Measurements from ENCODE around the gene HAPLN2.
"Not testable (repeated sequence)": the region's sequence is repeated elsewhere in the genome, so short reads cannot be mapped to it uniquely, and the experiment has no call there.

The HAPLN2 gene

GRCh38 chr1:156619582-156619955, 354 bp downstream of the HAPLN2 start:
- no peak overlapping the region for H3K4me3 Mint-ChIP-seq
- no peaks in the 10 kb centered on the region for H3K9me3 Mint-ChIP-seq
- H3K36me3 Mint-ChIP-seq (ENCODE audit: low read depth) = no peaks in the 10 kb centered on the region
- H3K4me1 Mint-ChIP-seq (ENCODE audit: low read depth) = peaks cover 4% of the 10 kb centered on the region
- H3K27ac Mint-ChIP-seq = no peak overlapping the region
- peaks cover 63% of the 10 kb centered on the region for H3K27me3 Mint-ChIP-seq (ENCODE audit: low read depth)
- no peak for DNase-seq (ENCODE audit: low spot score)

- Mint-ChIP-seq H3K27ac (no peak overlapping the region), H3K9me3 (no peaks in the 10 kb centered on the region), H3K36me3 (ENCODE audit: low read depth) (no peaks in the 10 kb centered on the region), H3K27me3 (ENCODE audit: low read depth) (peaks cover 68% of the 10 kb centered on the region), H3K4me1 (ENCODE audit: low read depth) (peaks cover 8% of the 10 kb centered on the region), H3K4me3 (no peak overlapping the region)
- no peak for DNase-seq (ENCODE audit: low spot score)
Observed at GRCh38 chr1:156622581-156623297, 3.5 kb downstream of the HAPLN2 start.

- peak; percentile 38 for DNase-seq (ENCODE audit: low spot score)
- Mint-ChIP-seq H3K27ac (no peak overlapping the region), H3K27me3 (ENCODE audit: low read depth) (peaks cover 65% of the 10 kb centered on the region), H3K4me1 (ENCODE audit: low read depth) (peaks cover 8% of the 10 kb centered on the region), H3K36me3 (ENCODE audit: low read depth) (no peaks in the 10 kb centered on the region), H3K9me3 (no peaks in the 10 kb centered on the region), H3K4me3 (peak overlapping the region; percentile 52)
Observed at GRCh38 chr1:156623946-156624813, 5.0 kb downstream of the HAPLN2 start.

GRCh38 chr1:156624814-156625435, 5.7 kb downstream of the HAPLN2 start:
- Mint-ChIP-seq H3K9me3 (no peaks in the 10 kb centered on the region), H3K27ac (no peak overlapping the region), H3K36me3 (ENCODE audit: low read depth) (no peaks in the 10 kb centered on the region), H3K27me3 (ENCODE audit: low read depth) (peaks cover 64% of the 10 kb centered on the region), H3K4me3 (peak overlapping the region; percentile 52), H3K4me1 (ENCODE audit: low read depth) (peaks cover 8% of the 10 kb centered on the region)
- DNase-seq (ENCODE audit: low spot score) = no peak

- H3K4me3 Mint-ChIP-seq = peak overlapping the region; percentile 63
- H3K4me1 Mint-ChIP-seq (ENCODE audit: low read depth) = peaks cover 8% of the 10 kb centered on the region
- H3K9me3 Mint-ChIP-seq = no peaks in the 10 kb centered on the region
- no peak overlapping the region for H3K27ac Mint-ChIP-seq
- H3K27me3 Mint-ChIP-seq (ENCODE audit: low read depth) = peaks cover 60% of the 10 kb centered on the region
- H3K36me3 Mint-ChIP-seq (ENCODE audit: low read depth) = no peaks in the 10 kb centered on the region
- DNase-seq (ENCODE audit: low spot score) = peak; percentile 35
Observed at GRCh38 chr1:156625436-156626078, 6.3 kb downstream of the HAPLN2 start.

- Mint-ChIP-seq H3K4me3 (no peak overlapping the region), H3K4me1 (ENCODE audit: low read depth) (peaks cover 8% of the 10 kb centered on the region), H3K36me3 (ENCODE audit: low read depth) (no peaks in the 10 kb centered on the region), H3K9me3 (no peaks in the 10 kb centered on the region), H3K27me3 (ENCODE audit: low read depth) (peaks cover 61% of the 10 kb centered on the region), H3K27ac (no peak overlapping the region)
- DNase-seq (ENCODE audit: low spot score) = no peak
Observed at GRCh38 chr1:156626079-156626438, 6.8 kb downstream of the HAPLN2 start.

- DNase-seq (ENCODE audit: low spot score) = peak; percentile 20
- peaks cover 64% of the 10 kb centered on the region for H3K27me3 Mint-ChIP-seq (ENCODE audit: low read depth)
- H3K4me1 Mint-ChIP-seq (ENCODE audit: low read depth) = peaks cover 8% of the 10 kb centered on the region
- H3K27ac Mint-ChIP-seq = no peak overlapping the region
- H3K4me3 Mint-ChIP-seq = no peak overlapping the region
- no peaks in the 10 kb centered on the region for H3K36me3 Mint-ChIP-seq (ENCODE audit: low read depth)
- H3K9me3 Mint-ChIP-seq = no peaks in the 10 kb centered on the region
Observed at GRCh38 chr1:156627313-156627880, 8.2 kb downstream of the HAPLN2 start.

- peaks cover 63% of the 10 kb centered on the region for H3K27me3 Mint-ChIP-seq (ENCODE audit: low read depth)
- no peak for DNase-seq (ENCODE audit: low spot score)
Observed at GRCh38 chr1:156629823-156630449, 10.7 kb downstream of the HAPLN2 start.

GRCh38 chr1:156631152-156631551, 11.9 kb downstream of the HAPLN2 start:
- H3K9me3 Mint-ChIP-seq; H3K4me3 Mint-ChIP-seq; DNase-seq (ENCODE audit: low spot score); H3K36me3 Mint-ChIP-seq (ENCODE audit: low read depth); H3K27ac Mint-ChIP-seq; H3K4me1 Mint-ChIP-seq (ENCODE audit: low read depth): not testable (repeated sequence)
- peaks cover 58% of the 10 kb centered on the region for H3K27me3 Mint-ChIP-seq (ENCODE audit: low read depth)

More at GRCh38 chr1:156629823-156630449, 10.7 kb downstream of the HAPLN2 start:
- Mint-ChIP-seq H3K27ac (no peak overlapping the region), H3K9me3 (no peaks in the 10 kb centered on the region), H3K4me1 (ENCODE audit: low read depth) (peaks cover 5% of the 10 kb centered on the region), H3K4me3 (no peak overlapping the region), H3K36me3 (ENCODE audit: low read depth) (no peaks in the 10 kb centered on the region)

- peaks cover 59% of the 10 kb centered on the region for H3K27me3 Mint-ChIP-seq (ENCODE audit: low read depth)
- H3K4me3 Mint-ChIP-seq = no peak overlapping the region
- no peak overlapping the region for H3K27ac Mint-ChIP-seq
- no peaks in the 10 kb centered on the region for H3K9me3 Mint-ChIP-seq
- DNase-seq (ENCODE audit: low spot score) = no peak
- no peaks in the 10 kb centered on the region for H3K36me3 Mint-ChIP-seq (ENCODE audit: low read depth)
- H3K4me1 Mint-ChIP-seq (ENCODE audit: low read depth) = no peaks in the 10 kb centered on the region
Observed at GRCh38 chr1:156632355-156632754, 13.1 kb downstream of the HAPLN2 start.

- Mint-ChIP-seq H3K9me3 (no peaks in the 10 kb centered on the region), H3K36me3 (ENCODE audit: low read depth) (no peaks in the 10 kb centered on the region), H3K4me1 (ENCODE audit: low read depth) (peaks cover 10% of the 10 kb centered on the region), H3K27ac (no peak overlapping the region), H3K27me3 (ENCODE audit: low read depth) (peaks cover 70% of the 10 kb centered on the region), H3K4me3 (no peak overlapping the region)
- DNase-seq (ENCODE audit: low spot score) = no peak
Observed at GRCh38 chr1:156638189-156638985, 19.2 kb downstream of the HAPLN2 start.

- Mint-ChIP-seq H3K4me3 (no peak overlapping the region), H3K27me3 (ENCODE audit: low read depth) (peaks cover 70% of the 10 kb centered on the region)
Observed at GRCh38 chr1:156639601-156640101, 20.4 kb downstream of the HAPLN2 start.

More at GRCh38 chr1:156639601-156640101, 20.4 kb downstream of the HAPLN2 start:
- DNase-seq (ENCODE audit: low spot score) = no peak
- H3K9me3 Mint-ChIP-seq = no peaks in the 10 kb centered on the region
- peaks cover 19% of the 10 kb centered on the region for H3K4me1 Mint-ChIP-seq (ENCODE audit: low read depth)
- H3K27ac Mint-ChIP-seq = no peak overlapping the region
- H3K36me3 Mint-ChIP-seq (ENCODE audit: low read depth) = no peaks in the 10 kb centered on the region
